Fibroblast of skin of right biceps (primary cell): ENCODE results near the gene PLA2G12A.
"Not testable (repeated sequence)": the region's sequence is repeated elsewhere in the genome, so short reads cannot be mapped to it uniquely, and the experiment has no call there.

Source experiments
- DNase-seq: peaks from one replicate; pipeline ENCODE4 v3.0.0-alpha.2; 2013

The PLA2G12A gene

GRCh38 chr4:109728385-109728784, 1.5 kb downstream of the PLA2G12A start:
- DNase-seq: no peak

DNA sequence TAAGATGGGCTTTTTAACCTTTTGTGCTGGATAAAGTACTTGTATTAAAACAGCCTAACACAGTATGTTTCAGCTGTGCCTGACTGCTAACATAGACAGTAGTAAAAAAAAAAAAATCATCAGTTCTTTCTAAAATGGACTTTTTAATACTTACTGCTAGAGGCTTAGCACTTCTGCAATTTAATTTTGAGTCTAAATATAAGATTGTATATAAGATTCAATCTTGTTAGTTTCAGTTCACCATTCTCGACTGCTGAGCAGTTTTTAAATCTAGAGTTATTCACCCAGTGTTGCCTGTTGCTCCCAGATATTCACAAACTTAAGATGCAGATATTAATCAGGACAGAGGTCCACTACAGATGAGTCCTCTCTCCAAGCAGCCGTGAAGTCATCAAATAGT, 6.8 kb downstream of the PLA2G12A start:
- no peak for DNase-seq

DNA sequence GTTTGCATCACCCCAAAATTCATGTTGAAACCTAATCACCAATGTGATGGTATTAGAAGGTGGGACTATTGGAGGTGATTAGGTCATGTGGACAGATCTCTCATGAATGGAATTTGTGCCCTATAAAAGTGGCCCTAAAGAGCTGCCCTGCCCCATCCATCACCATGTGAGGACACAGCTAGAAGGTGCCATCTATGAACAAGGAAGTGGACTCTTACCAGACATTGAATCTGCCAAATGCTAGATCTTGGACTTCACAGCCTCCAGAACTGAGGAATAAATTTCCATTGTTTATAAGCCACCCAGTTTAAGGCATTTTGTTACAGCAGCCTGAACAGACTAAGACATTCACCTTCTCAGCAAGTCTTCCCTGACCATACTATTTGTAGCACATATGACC, 7.5 kb downstream of the PLA2G12A start:
- DNase-seq: no peak

GRCh38 chr4:109721033-109721432, 8.8 kb downstream of the PLA2G12A start:
- peak; percentile 53 for DNase-seq

GRCh38 chr4:109719604-109720003, 10.3 kb downstream of the PLA2G12A start:
- no peak for DNase-seq

DNA sequence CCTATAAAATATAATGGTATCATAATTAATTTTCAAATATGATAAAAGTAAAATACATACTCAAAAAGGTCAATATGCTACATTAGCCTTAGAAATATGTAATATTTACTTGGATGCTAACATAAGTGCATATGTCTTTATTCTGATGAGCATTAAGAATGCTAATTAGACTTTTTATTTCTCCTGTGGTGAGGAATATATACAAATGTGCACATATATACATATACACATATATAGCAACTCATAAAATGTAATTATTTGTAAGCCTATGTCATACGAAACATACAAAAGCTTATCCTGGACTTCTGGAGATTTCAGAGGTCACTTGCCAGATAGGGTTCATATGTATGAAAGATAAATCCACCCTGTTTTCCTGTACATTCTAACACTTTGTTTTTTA, 11.1 kb downstream of the PLA2G12A start:
- DNase-seq: no peak

GRCh38 chr4:109713500-109713899, 16.4 kb downstream of the PLA2G12A start:
- DNase-seq: no peak

DNA sequence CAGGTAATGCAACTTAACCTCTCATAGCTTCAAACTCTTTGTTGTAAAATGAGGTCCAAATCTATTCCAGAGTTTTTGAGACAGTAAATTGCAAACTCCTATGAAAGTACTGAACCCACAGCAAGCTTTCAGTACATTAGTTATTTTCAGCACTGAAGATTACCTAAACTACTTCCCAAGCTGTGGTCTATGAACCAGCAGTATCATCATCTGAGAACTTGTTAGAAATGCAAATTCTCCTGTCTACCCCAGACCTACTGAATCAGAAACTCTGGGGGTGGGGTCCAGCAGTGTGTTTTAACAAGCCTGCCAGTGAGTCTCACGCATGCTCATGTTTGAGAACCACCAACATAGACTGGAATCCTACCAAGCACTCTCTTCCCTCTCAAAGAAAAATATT, 20.9 kb downstream of the PLA2G12A start:
- no peak for DNase-seq

GRCh38 chr4:109708435-109708834, 21.4 kb downstream of the PLA2G12A start:
- no peak for DNase-seq

DNA sequence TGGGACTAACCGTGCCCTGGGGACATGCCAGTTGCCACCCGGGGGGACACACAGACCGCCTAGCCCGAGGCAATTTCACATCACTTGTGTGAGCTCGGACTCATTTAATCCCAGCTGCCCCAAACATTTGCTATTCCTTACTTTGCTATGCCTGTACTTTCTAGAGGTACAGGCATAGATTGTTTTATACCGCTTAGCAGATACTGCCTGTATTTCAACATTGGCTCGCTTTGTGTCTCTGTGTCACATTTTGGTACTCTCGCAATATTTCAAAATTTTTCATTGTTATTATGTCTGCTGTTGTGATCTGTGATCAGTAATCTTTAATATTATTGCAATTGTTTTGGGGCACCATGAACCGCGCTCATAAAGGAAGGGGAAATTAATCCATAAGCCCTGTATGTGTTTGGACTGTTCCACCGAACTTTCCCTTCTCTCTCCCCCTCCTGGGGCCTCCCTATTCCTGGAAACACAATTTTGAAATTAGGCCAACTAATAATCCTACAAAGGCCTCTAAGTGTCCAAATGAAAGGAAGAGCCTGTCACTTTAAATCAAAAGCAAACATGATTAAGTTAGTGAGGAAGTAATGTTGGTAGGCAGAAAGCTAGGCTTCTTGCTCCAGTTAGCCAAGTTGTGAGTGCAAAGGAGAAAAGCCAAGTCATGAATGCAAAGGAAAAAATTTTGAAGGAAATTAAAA, 26.1 kb downstream of the PLA2G12A start:
- DNase-seq: peak; percentile 9

DNA sequence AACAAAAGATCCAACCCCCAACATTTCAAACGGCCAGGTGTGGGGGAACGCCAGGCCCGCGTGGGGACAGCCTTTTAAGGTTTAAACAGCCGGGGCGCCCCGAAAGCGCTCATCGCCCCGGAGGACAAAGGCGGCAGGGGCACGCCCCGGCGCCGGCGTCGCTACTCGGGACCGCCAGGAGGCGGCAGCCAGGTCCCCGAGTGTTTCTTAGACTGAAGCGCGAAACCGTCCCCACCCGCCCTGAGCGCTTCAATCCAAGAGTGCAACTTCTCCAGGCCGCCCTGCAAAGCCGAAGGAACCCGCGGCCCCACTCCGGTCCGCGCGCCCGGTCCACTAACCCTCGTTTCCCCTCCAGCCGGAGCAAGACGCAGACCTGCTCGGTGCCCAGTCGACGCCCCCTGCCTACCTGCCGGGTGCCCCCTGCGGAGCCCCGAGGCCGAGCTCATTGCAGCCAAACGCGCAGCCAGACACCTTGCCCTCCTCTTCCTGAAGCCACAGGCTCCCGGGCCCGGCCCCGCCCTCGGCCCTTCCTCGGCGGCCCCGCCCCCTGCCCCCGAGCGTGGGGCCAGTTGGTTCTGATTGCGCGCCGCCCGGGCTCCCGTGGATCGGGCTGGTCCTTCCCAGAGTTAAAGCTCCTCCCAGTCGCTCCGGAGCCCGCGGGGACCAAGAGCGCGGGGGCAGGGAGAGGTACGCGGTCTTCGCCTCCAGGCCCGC, 26.8 kb downstream of the PLA2G12A start, which contains the start of gene CASP6:
Gene CASP6 (minus strand): TSS at position 496 of the 714 bp plus-strand sequence. CDS start 50 bp downstream, at position 446.
- DNase-seq: peak; percentile 70

GRCh38 chr4:109701566-109702410, 28.1 kb downstream of the PLA2G12A start:
- DNase-seq: peak; percentile 3

- DNase-seq: peak; percentile 30
Observed at GRCh38 chr4:109699553-109700225, 30.2 kb downstream of the PLA2G12A start.

GRCh38 chr4:109698656-109699055, 31.2 kb downstream of the PLA2G12A start:
- no peak for DNase-seq

- DNase-seq: no peak
Observed at GRCh38 chr4:109691411-109691920, 38.4 kb downstream of the PLA2G12A start.

GRCh38 chr4:109690690-109691410, 39.0 kb downstream of the PLA2G12A start:
- no peak for DNase-seq

- no peak for DNase-seq
Observed at GRCh38 chr4:109684727-109685126, 45.1 kb downstream of the PLA2G12A start.

DNA sequence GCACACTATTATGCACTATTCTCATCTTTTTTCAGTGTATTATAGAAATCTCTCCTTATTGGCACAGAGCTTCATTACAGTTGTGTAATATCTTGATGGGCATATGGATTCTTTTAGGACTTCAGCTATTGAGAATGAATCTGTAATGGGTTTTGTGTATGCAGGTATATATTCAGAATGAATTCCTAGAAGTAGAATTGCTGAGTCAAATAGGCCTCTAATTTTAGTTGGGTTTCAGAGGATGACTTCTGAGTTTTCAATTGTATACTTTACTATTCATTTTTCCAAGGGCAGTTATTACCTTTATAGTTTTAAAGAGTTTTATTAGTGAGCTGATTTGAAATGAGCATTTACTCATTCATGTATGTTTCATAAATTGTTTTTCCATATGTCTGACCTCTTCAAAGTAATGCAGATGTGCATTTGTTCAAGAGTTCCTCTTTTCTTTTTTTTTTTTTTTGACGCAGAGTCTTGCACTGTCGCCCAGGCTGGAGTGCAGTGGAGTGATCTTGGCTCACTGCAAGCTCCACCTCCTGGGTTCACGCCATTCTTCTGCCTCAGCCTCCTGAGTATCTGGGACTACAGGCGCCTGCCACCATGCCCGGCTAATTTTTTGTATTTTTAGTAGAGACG, 46.1 kb downstream of the PLA2G12A start:
- no peak for DNase-seq

DNA sequence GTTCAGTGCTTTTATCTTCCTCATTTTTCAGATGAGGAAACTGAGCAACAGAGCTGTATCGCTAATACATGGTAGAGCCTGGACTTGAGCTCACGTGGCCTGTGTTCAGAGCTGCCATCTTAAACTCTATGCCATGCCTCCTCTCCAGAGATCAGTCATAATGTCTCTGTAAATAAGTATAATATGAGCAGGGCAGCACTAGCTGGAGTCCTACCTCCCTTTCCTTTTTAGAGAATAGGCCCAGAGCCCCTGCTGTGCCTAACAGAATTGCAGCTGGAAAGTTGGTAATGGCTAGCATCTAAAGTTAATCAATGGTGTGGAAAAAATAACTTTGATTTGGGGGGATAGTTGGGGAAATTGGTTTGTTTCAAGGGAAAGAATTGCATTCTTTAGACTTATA, 47.0 kb downstream of the PLA2G12A start:
- no peak for DNase-seq

DNA sequence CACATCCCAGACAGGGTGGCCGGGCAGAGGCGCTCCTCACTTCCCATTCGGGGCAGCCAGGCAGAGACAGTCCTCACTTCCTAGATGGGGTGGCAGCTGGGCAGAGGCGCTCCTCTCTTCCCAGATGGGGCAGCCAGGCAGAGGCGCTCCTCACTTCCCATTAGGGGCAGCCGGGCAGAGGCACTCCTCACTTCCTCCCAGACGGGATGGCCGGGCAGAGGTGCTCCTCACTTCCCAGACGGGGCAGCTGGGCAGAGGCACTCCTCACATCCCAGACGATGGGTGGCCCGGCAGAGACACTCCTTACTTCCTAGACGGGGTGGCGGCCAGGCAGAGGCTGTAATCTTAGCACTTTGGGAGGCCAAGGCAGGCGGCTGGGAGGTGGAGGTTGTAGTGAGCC, 50.9 kb downstream of the PLA2G12A start:
- not testable (repeated sequence) for DNase-seq

DNA sequence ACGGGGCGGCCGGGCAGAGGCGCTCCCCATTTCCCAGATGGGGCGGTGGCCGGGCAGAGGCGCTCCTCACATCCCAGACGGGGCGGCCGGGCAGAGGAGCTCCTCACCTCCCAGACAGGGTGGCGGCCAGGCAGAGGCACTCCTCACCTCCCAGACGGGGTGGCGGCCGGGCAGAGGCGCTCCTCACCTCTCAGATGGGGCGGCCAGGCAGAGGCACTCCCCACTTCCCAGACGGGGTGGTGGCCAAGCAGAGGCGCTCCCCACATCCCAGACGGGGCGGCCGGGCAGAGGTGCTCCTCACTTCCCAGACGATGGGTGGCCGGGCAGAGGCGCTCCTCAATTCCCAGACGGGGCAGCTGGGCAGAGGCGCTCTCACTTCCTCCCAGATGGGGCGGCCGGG, 51.4 kb downstream of the PLA2G12A start:
- DNase-seq: not testable (repeated sequence)
